ENCODE results near the gene DBNDD2.

Gene DBNDD2

DNA sequence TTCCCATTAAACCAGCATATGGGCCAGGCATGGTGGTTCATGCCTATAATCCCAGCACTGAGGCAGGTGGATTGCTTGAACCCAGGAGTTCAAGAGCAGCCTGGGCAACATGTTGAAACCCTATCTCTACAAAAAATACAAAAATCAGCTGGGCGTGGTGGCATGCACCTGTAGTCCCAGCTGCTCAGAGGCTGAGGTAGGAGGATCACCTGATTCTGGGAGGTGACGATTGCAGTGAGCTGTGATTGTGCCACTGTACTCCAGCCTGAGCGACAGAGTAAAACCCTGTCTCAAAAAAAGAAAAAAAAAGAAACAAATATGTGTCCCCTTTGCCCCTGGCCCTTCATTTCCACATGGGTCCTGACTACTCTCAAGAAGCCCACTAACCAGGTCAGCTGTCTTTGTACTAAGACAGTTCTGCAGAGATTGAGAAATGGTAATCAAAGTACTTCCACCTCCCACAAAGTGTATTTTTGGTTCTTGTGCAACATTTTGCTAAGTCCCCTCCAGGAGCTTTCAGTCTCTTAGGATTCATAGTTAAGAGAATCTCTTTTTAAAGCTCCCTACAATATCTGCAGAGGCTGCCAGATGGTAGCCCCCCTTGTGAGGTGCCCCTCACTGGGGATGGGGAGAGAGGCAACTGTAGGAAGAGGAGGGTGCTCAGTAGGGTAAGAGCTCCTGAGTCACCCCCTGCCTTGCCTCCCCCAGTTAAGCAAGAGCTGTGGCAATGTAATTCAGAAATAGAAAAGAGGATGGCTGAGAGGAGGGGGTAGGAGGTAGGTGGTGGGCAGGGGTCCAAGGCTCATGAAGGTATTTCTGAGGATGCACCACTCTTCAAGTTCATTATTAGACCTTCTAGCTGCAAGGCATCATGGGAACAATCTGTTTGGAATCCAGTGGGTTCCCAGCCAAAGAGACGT, 44.9 kb downstream of the DBNDD2 start:
- DNase-seq: no peak

DNA sequence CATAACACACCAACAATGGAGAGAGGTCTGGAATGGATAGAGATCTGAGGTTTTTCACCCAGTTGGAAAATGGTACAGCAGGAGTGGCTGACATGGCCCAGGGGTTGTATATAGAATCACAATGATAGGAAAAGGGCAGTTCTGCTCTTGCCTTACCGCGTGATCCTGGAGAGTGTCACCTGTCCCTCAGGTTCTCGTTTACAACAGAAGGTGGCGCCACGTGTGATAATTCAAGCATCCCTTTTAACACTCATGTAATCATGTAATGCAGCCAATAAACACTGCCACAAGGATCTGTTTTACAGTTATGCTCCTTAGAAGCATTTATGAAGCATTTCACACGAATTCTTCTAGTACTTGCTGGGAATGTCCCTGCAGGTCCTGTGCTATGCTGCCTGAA, 48.5 kb downstream of the DBNDD2 start:
- no peak for DNase-seq

DNA sequence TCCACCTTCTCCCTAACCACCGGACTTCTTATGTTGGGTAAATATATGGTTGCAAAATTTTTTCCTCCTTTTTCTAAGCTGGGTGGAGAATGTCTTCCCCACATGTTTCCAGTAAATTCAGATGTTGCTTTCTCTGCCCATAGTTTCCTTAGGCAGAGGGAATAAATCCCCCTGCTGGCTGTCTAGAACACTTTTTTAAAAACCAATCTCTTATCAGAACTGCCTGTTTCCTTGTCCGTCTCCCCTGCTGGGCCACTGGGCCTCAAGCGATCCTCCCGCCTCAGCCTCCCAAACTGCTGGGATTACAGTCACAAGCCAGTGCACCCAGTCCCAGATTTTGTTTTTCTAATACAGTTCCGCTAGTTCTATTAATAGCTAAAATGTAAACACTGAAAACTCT, 51.5 kb downstream of the DBNDD2 start:
- no peak for DNase-seq
